Breast epithelium (tissue), 3 donors: ENCODE measurements around the gene PPIH.

ENCODE experiments used
- POLR2A ChIP-seq: fragments of 450-650 bp; IDR thresholded peaks from one replicate; pipeline ENCODE4 v1.6.1; 2016; ENCODE audit warnings: antibody characterized with exemption, mild to moderate bottlenecking, moderate library complexity
- TF ChIP-seq, protein P1 (sequence below), 3 donors: fragments of 450-650 bp; IDR thresholded peaks; one replicate each; pipeline ENCODE4 v1.5.1; 2016 to 2017; ENCODE audit warnings: antibody characterized with exemption in 3 of 3, mild to moderate bottlenecking in 3 of 3, moderate library complexity in 3 of 3

- TF ChIP-seq, protein P1, sequence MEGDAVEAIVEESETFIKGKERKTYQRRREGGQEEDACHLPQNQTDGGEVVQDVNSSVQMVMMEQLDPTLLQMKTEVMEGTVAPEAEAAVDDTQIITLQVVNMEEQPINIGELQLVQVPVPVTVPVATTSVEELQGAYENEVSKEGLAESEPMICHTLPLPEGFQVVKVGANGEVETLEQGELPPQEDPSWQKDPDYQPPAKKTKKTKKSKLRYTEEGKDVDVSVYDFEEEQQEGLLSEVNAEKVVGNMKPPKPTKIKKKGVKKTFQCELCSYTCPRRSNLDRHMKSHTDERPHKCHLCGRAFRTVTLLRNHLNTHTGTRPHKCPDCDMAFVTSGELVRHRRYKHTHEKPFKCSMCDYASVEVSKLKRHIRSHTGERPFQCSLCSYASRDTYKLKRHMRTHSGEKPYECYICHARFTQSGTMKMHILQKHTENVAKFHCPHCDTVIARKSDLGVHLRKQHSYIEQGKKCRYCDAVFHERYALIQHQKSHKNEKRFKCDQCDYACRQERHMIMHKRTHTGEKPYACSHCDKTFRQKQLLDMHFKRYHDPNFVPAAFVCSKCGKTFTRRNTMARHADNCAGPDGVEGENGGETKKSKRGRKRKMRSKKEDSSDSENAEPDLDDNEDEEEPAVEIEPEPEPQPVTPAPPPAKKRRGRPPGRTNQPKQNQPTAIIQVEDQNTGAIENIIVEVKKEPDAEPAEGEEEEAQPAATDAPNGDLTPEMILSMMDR (IDR thresholded peaks at IDR 0.05), result no peak
- no peak for TF ChIP-seq POLR2A
Measured at GRCh38 chr1:42669936-42670335, 11.7 kb downstream of the PPIH start.
